GM11168 (cell line): Measurements from ENCODE around the gene FAM13C.

Experiments used
- in situ Hi-C: fragments of 300-500 bp; cut with MboI; formaldehyde crosslinking; loops from one replicate; pipeline ENCODE4 v1.12.0; 2022; ENCODE audit warnings: low sequenced_read_pairs; ENCODE audit not compliant: unreplicated experiment

FAM13C gene

DNA sequence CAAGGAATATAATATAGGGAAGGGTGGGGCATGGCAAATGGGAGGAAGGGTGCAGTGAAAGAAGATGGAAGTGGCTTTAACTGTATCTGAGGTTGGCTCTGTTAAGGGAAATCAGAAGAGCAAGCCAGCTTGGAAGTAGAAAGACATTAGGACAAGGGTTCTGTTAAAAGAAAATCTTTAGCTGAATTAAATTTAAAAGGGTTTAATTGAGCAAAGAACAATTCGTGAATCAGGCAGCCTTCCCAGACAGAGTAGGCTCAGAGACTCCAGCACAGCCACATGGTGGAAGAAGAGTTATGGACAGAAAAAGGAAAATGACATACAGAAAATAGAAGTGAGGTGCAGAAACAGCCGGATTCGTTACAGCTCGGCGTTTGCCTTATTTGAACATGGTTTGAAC lies 42.0 kb downstream of the FAM13C start:
- in situ Hi-C loops: no loop called here

DNA sequence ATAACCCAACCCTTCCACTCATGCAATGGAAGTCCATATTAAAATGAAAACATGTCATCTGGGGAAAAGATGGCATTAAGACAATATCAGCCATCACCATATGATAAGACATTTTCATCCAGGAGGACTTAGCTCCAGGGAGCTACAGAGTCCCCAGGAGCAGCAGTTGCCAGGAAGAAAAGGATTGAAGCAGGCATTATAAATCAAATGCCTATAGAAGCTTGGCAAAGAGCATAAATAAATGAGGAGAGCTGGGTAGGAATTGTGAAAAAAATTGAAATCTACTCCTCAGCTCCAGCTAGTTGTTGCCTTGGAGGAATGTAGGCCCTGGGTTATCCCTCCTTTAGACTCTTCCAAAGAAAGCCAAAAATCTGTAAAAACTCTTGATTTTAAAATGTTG lies 42.5 kb downstream of the FAM13C start:
- in situ Hi-C loops: no loop called here

DNA sequence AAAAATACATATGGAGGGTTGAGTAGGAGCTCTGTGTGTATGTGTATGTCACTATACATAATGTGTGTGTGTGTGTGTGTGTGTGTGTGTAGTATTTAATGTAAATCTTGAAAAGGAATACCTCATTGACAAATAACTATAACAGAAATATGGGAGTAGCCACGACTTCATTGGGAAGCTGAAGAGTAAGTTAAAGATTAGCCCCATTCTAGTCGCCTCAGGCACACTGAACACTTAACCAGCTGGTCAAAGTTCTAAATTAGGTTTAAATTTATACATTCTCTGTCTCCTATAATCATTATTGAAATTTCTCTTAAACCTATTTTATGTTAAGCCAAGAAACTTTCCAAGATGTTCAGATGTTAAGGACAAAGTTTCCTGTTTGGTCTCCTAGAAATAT lies 45.3 kb downstream of the FAM13C start:
- in situ Hi-C loops: no loop called here

DNA sequence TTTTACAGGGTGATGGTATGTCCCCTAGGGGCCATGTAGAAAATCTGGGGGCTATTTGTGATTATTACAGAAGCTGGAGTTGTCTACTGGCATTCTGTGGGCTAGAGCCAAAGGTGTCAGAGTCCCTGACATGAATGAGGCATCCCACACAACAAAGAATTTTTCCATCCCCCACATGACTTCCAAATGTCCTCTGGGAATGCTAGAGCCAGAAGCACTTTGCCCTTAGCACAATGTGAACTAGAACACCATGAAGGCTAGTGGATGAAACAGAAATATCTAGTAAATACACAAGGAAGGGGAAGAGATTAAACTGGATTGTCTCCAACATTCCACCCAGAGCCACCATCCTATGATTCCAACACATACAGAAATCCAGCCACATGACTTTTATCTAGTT lies 46.9 kb downstream of the FAM13C start:
- in situ Hi-C loops: no loop called here

DNA sequence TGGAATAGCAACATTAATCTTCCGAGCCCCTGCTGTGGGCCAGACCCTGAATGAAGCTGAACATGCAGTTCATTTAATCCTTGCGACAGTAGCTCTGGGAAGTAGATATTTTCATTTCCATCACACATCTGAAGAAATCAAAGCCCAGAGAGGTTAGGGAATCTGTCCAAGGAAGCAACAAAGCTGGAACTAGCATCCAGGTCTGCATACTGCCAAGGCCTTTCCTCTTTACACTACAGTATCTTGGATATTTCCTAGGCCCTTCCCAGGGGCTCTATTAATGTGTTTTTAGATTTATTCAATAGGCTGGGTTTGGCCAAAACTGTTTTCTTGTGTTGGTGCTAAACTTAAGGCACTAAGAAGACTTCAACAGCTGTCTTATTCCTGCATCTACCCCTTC lies 48.1 kb downstream of the FAM13C start:
- in situ Hi-C loops: no loop called here

DNA sequence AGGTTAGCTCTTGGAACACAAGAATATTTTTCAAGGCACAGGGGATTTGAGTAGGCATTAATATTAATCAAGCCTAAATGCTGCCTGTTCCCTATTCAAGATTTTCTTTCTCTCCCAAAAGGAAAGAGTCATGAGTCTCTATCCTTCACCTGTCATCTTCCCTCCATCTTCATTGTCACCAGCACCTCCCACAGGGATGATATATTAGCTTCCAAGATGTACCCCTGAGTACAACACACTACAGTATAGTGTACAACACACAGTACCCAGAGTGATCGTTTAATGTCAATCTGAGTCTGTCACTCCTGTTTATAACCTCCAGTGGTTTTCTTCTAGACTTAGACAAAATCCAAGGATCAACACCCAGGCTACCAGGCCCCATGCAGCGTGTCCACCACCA lies 50.1 kb downstream of the FAM13C start:
- in situ Hi-C loops: no loop called here

DNA sequence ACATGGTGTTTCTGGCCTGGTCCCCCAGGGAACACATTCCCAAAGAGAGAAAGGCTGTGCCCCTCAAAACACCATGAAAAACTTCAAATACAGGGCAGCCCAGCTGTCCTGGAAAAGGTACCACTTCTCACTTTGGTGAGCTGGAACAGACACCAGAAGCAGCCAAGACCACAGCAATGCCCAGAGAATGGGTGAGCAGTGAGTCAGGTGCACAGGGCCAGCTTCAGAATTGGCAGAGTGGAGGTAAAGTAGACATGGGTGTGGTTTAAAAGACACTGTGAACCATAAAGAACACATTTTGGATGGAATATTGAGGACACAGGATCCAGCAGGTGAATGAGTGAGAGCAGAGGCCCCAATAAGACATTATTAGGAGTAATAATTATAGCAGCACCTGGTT lies 51.3 kb downstream of the FAM13C start:
- in situ Hi-C loops: no loop called here

DNA sequence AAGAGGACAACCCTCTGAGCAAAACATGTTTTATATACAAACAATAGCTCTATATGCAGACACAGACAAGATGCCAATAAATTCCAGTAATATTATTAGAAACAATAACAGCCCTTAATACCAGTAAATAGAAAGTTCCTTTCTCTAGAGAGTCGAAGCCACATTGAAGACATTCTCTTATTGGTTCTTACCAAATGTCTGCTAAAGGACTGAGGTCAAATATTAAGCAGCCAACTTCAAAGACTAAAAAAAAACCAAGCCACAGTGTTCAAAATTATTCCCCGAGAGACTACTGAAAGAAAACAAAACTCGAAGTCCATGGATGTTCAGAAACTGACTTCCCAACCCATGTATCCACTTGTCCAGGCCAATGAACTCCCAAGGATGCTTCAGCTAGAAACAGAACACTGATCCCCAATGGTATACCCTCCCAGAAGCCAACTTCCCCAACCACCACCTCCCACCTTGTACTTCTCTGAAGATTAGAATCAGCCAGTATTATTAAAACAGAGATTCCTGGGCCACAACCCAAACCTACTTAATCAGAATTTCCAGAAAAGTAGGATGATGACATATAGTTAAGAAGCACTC lies 51.9 kb downstream of the FAM13C start:
- in situ Hi-C loops: no loop called here

DNA sequence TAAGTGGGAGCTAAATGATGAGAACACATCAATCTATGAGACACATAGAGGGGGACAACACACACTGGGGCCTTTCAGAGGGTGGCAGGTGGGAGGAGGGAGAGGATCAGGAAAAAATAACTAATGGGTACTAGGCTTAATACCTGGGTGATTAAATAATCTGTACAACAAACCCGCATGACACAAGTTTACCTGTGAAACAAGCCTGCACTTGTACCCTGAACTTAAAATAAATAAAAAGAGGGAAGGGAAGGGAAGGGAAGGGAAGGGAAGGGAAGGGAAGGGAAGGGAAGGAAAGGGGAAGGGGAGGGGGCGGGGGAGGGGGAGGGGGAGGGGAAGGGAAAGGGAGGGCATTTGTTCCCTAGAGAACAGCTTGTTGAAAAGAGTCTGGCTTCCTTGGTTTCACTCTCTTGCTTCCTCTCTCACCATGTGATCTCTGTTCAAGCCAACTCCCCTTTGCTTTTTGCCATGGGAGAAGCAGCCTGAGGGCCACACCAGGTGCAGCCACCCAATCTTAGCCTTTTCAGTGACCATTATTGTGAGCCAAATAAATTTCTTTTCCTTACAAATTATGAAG lies 57.7 kb downstream of the FAM13C start:
- in situ Hi-C loops: no loop called here

DNA sequence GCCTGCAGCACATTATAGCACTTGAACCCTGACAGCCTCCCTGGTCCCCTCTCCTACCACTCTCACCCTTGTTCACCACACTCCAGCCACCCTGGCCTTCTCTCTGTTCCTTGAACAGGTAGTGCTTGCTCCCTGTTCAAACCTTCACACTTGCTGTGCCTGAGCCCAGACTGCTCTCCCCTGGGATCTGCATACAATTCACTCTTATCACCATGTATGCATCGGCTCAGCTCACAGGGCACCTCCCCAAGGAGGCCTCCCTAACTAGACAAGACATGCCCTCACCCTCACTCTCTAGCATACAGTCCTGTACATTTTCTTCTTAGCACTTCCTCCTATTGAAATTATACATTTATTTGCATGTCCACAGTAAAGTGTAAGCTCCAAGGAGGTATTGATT lies 59.3 kb downstream of the FAM13C start:
- in situ Hi-C loops: no loop called here

DNA sequence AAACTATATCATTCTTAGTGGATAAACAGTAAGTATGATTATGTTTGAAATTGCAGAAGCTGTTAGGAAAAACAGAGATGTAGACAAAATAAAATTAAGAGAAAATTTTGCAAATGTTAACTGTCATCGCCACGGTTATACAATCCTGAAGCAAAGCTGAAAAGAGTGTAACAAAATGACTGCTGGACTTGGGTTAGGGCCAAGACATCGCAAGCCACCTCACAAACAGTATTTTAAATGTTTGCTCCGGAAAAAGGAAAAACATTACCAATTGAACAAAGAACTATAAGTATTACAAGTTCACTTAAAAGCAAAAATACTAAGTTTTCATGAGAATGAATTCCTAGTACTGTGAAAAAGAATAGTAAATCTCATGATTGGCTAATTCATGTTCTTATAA lies 60.0 kb downstream of the FAM13C start:
- in situ Hi-C loops: no loop called here

DNA sequence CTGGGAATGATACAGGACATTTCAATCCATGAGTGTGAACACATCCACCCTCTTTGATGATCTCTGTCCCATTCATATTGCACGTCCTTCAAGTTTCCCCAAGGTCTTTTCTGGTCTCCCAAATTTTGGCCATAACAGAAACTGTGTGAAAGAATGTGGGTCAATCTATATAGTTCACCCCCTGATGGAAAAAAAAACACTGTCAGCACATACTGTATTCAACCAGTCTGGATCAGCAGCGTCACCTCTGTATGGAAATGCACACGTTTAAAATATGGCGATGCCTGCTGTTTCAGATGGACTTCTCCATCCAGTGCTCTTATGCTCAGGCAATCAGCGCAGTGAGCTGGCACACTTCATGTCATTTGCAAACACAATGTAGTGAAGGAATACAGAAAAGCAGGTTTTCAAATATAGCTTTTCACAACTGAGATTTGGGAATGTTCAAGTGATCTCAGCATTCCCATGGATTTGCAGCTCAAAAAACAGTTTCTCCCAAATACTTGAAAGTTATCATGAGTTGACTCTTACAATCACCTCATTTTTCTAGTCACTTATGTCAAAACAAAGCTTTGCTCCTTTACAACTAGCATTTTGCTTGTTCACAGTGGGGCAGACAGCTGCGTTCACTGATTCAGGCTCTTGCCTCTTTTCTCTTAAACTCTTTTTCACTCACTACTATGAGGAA lies 61.1 kb downstream of the FAM13C start:
- in situ Hi-C loops: no loop called here

DNA sequence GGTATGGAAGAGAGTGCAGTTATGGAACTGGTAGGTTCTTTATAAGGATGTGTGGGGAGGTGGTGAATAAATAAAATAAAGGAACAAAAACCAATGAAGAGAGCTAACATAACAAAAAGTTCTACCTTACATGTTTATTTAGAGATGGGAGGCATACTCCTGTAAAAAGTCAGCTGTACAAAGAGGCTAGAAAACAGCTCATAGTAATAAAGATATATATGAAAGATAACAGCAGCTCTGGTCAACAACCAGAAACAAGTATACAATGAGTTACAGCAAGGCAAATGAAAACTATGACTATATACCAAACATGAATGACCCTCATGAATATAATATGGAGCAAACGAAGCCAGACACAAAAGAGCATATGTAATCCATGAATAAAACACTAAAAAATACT lies 62.0 kb downstream of the FAM13C start:
- in situ Hi-C loops: no loop called here

DNA sequence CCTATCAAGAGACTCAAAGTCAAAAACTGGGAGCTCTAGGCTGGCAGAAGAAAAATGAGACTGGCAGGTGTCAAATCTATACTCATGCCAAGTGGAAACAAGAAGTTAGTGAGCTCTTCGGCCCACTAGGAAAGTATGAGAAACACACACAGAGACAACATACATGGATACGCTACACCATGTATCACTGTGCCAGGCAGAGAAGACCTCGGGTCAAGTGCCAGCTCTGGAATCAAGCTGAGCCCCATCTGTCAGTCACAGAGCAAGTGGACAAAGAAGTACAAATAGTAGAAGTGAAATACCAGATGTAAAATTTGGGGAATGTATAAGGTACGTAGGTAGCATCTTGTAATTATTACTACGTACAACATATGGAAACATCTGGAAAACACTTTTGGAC lies 62.4 kb downstream of the FAM13C start:
- in situ Hi-C loops: no loop called here

DNA sequence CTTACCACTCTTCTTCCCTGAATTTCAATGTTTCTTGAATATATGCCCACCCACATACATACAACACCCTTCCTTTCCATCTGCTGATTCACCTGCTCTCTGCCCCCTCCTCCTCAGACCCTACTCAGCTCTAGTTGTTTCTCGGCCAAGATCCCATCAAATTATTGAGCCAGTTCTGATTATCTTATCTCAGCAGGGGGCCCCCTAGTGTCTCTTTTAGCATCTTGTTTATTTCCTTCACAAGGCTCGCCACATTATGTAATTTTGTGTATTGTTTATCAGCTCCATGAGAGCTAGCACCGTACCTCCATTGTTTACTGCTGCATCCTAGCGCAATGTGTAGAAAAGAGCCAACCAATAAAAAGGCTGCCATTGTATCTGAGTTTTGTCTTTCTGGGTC lies 71.9 kb downstream of the FAM13C start:
- in situ Hi-C loops: no loop called here

DNA sequence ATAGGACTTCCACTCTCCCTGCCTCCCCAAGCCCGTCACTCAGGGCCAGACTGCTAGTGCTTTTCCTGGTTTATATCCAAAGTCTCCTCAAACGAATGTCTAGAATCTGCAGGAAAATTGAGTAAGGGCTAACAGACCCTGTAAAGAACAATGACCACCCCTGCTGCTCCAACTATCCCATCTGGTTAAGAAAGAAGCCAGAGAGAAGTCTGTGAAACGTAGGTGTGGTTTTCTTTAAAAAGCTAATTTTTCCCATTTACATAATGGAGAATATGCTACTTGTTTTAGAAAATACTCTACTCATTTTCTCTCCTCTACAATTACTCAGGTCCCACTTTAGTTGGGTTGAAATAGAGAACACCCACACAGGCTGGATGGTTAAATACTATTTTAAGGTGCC lies 72.5 kb downstream of the FAM13C start:
- in situ Hi-C loops: no loop called here

DNA sequence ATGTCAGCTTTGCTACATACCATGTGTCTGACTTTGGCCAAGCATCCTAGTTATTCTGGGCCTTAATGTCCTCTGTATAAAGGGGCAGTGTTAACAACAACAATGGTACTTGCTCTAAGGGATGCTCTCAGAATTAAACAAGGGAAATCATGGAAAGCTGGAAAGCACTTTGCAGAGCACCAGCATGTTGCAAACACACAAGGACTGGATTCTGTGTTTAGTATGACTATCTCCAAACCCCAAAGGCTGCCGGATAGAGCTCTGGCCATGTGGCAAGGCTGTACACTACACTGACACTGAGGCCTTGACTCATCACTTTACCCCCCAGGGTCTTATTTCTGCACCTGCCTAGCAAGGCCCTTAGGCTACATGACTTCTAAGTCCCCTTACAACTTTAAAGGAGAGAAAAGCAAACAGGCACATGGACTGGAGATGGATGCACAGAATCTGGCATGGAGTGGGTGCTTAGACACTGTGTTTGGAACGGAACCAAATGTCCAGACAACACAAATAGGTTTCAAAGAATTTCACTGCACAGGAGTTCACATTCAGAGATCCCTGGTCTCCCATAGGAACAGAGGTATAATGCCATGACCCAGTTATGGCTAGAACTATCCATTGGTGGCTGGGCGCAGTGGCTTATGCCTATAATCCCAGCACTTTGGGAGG lies 74.6 kb downstream of the FAM13C start:
- in situ Hi-C loops: no loop called here

DNA sequence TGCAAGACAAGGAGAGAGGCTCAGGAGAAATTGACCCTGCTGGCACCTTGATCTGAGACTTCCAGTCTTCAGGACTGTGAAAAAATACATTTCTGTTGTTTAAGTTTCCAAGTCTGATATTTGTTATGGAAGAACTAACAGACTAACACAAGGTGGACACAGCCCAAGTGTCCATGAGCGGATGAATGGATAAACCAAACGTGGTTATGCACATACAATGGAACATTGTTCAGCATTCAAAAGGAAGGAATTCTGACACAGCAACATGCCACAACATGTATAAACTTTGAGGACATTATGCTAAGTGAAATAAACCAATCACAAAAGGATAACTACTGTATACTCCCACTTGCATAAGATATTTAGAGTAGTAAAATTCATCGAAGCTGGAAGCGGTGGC lies 76.5 kb downstream of the FAM13C start:
- in situ Hi-C loops: no loop called here

DNA sequence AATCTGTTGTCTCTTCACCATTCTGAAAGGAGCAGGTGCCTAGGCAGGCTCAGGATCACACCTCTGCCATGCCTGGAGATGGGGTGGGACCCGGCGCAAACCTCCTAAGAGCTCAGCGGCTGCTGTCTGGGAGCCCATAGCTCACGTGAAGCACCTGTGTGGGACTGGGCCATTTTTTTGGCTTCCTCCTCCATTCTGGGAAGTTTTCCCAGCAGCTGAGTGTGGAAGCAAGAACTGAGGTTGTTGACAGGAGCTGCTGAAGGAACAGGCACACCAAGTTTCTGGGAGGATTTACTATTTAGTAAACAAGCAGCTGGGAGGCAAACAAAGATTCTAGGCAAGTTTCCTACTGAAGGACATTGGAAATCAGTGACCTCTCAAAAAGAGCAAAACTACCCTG lies 77.3 kb downstream of the FAM13C start:
- in situ Hi-C loops: no loop called here

DNA sequence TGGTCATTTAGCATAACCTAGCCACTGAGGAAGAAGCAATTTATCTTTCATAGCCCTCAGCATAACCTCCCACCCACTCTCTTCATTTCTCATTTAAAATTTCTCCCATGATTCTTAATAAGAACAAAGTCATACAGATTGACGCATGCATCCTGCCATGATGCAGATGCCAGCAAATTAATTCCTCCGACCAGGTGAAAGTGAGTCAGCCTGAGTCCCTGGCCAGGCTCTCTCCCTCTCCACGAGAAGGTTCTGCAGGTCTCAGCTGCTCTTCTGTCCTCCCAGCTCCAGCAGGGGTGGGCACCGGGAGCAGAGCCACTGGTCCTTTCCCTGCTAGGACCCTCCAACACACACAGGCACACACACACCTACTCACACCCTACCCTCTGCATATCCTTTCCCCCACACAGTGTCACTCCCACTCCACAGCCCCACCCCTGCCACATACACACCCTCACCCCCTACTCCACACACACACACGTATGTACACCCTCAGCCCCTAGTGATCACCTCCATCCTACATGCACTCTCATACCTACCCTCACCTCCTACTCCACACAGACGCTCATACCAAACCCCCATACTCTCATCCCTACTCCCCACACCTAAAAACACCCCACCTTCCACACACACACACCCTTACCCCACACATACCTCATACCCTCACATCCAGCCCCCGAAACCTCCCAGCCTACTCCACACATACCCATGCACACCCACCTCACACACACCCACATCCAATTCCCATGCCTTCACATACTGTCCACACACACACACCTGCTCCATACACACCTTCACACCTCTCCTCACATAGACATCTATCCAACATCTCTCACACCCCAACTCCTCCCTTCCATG lies 78.0 kb downstream of the FAM13C start:
- in situ Hi-C loops: no loop called here
